Activated naive CD4-positive, alpha-beta T cell treated with anti-CD3 and anti-CD28 coated beads for 36 hours (primary cell): ENCODE measurements around the gene DPM1. TPM values are rescaled to one million over a fixed set of nuclear protein-coding genes. Genes with fewer than 3 reads are reported as not detected.
A peak's percentile ranks its signal among the peaks of the same experiment; 100 is the strongest.

Experiments used
- CTCF ChIA-PET: fragments of 350-600 bp; sonication (Branson Sonifier 250); formaldehyde crosslinking; loops from one replicate; lab custom pipeline; 2021; ENCODE audit warnings: antibody characterized with exemption; lab: Charles Lee
- DNase-seq: peaks from one replicate; pipeline ENCODE4 v3.0.0-alpha.2; 2020
- H3K27ac Mint-ChIP-seq: one replicate; pipeline ENCODE4 v1.8.0; 2021; ENCODE audit warnings: mild to moderate bottlenecking, mixed read lengths
- H3K27me3 Mint-ChIP-seq: one replicate; pipeline ENCODE4 v1.8.0; 2021; ENCODE audit warnings: low read depth, mixed read lengths
- H3K36me3 Mint-ChIP-seq: one replicate; pipeline ENCODE4 v1.8.0; 2021; ENCODE audit warnings: low read depth, mixed read lengths
- H3K4me1 Mint-ChIP-seq: one replicate; pipeline ENCODE4 v1.8.0; 2021; ENCODE audit warnings: low read depth, mixed read lengths
- H3K4me3 Mint-ChIP-seq: one replicate; pipeline ENCODE4 v1.8.0; 2021; ENCODE audit warnings: mild to moderate bottlenecking, moderate library complexity, mixed read lengths
- H3K9me3 Mint-ChIP-seq: one replicate; pipeline ENCODE4 v1.8.0; 2021; ENCODE audit warnings: mixed read lengths
- intact Hi-C: fragments of 100-400 bp; cut with micrococcal nuclease; formaldehyde crosslinking; loops from one replicate; pipeline ENCODE4 v1.15.1; 2023
- total RNA-seq, 2 experiments: library from RNA; stranded (reverse); gene quantifications; one replicate each; pipeline ENCODE4 v1.2.3, GENCODE V29; 2021

DPM1 gene
- 10 to 100 TPM; 64.8 to 66.1 TPM for total RNA-seq

DNA sequence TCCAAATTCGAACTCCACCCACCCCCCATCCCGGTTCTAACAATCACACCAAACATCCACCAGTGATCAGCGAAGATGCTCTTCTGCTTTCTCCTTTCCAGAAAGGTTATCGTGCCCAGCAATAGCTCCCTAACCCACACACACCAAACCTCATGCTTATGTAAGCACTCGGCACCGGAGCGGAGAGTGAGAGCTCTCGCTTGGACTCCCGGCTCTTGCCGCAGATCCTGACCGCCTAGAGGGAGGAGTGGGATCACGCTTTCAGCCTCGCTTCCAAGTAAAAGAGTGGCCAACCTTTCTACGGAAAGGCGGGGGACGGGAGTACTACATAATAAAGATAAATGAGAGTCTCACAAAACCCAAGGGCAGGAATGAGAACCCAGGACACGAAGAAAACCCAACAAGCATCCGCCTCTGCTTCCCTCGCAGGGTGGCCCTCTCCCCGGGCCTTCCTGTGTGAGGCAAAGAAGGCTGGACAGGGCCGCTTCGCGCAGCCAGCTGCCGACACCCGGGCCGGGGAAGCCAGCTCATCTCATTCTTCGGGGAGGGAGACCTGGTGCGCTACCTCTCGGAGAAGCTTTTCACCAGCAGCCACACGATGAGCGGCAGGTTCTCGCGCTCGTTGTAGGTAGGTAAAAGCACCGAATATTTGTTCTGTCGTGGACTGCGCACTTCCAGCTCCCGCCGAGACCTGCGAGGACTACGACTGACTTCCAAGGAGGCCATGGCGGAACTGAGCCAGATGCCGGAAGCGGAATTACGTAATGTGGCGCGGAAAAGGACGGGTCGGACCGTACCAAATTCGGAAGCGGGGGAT is at the start of gene DPM1:
Gene DPM1, minus strand, starts transcription at position 735 of the 817 bp plus-strand sequence. Its CDS starts 9 bp downstream, at position 726.
- H3K4me3 Mint-ChIP-seq = peak within 1 kb of the TSS; percentile 89
- CTCF ChIA-PET = interaction anchor here (0.7 to 3.1 kb wide), 8 partner anchors 18 to 168 kb away, joined by 3 to 23 read pairs (median 3); partner anchors contain the start of genes ADNP and BCAS4
- peak; percentile 93 for DNase-seq
- intact Hi-C loops = loop anchor here (1.0 kb wide), 3 partner anchors 27 to 164 kb away; partner anchors contain the start of gene ADNP
- H3K27ac Mint-ChIP-seq = peak within 1 kb of the TSS; percentile 99
- H3K36me3 Mint-ChIP-seq = peaks cover 11% of the 10 kb centered on the region
- no peaks in the 10 kb centered on the region for H3K9me3 Mint-ChIP-seq
- H3K4me1 Mint-ChIP-seq = peaks cover 62% of the 10 kb centered on the region
- no peaks in the 10 kb centered on the region for H3K27me3 Mint-ChIP-seq

DNA sequence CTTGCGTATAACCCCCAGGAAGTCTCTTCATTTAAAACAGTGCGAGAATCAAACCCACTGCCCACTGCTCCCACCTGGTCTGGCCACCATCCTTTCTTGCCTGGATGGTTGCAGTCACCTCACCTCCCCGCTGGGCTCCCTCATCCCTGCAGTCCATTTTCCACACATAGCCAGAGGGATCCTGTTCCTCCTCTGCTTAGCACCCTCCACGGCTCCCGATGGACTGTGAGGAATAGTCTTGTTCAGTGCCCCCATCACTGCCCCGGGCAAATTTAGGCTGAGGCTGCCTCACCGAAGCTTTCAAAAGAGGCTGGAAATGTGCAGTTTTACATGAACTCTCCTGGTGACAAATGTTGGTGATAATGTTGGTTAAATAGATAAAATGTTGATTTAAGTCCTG is 46.9 kb upstream of the DPM1 start:
- Mint-ChIP-seq H3K27me3 (peaks cover 15% of the 10 kb centered on the region), H3K9me3 (no peaks in the 10 kb centered on the region), H3K4me3 (no peak overlapping the region), H3K36me3 (no peaks in the 10 kb centered on the region), H3K27ac (no peak overlapping the region), H3K4me1 (no peaks in the 10 kb centered on the region)
- DNase-seq = no peak
- intact Hi-C loops = no loop called here
- CTCF ChIA-PET = interaction anchor here (0.6 to 0.8 kb wide), 3 partner anchors 10 to 157 kb away, joined by 3 to 5 read pairs (median 3); no protein-coding TSS in a partner anchor

DNA sequence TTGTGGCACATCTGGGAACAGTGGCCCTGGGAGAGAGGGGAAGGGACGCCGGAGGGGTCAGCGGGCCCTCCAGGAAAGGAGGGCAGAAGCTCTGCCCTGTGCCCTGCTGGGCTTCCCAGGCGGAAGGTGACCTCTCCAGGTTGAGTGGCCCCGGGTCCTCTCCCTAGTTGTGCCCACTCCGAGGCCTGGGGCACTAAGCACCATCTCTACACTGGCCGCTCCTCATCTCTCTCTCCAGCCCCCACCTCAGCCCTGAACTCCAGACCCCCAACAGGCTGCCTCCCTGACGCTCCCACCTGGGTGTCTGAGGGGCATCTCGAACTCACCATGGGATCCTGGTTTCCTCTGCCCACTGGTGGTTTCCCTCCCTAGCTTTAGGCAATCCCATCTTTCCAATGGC is 46.4 kb upstream of the DPM1 start:
- CTCF ChIA-PET = interaction anchor here (0.7 kb wide), 1 partner anchor 11 kb away, joined by 3 read pairs; no protein-coding TSS in a partner anchor
- peaks cover 17% of the 10 kb centered on the region for H3K27me3 Mint-ChIP-seq
- no peaks in the 10 kb centered on the region for H3K36me3 Mint-ChIP-seq
- no peaks in the 10 kb centered on the region for H3K9me3 Mint-ChIP-seq
- no peak for DNase-seq
- H3K27ac Mint-ChIP-seq = no peak overlapping the region
- intact Hi-C loops = no loop called here
- no peaks in the 10 kb centered on the region for H3K4me1 Mint-ChIP-seq
- H3K4me3 Mint-ChIP-seq = no peak overlapping the region

DNA sequence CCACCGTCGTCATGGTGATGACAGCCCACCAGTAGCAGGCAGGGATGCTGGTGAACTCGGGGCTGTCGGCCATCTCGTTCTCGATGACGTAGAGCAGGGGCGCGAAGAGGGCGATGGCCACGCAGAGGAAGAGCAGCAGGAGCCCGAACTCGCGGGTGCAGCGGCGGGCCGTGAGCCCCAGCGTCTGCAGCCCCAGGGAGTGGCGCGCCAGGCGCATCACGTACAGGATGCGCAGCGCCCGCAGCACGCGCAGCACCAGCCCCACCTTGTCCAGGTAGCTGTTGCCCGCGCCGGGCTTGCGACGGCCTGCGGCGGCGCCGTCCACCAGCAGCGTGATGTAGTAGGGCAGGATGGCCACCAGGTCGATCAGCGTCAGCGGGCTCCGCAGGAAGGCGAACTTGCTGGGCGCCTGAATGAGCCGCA is 46.0 kb upstream of the DPM1 start:
- intact Hi-C loops = no loop called here
- Mint-ChIP-seq H3K4me3 (no peak overlapping the region), H3K27ac (no peak overlapping the region), H3K36me3 (no peaks in the 10 kb centered on the region), H3K9me3 (no peaks in the 10 kb centered on the region), H3K27me3 (peaks cover 17% of the 10 kb centered on the region), H3K4me1 (no peaks in the 10 kb centered on the region)
- CTCF ChIA-PET = interaction anchor here (0.7 kb wide), 1 partner anchor 11 kb away, joined by 3 read pairs; no protein-coding TSS in a partner anchor
- no peak for DNase-seq

DNA sequence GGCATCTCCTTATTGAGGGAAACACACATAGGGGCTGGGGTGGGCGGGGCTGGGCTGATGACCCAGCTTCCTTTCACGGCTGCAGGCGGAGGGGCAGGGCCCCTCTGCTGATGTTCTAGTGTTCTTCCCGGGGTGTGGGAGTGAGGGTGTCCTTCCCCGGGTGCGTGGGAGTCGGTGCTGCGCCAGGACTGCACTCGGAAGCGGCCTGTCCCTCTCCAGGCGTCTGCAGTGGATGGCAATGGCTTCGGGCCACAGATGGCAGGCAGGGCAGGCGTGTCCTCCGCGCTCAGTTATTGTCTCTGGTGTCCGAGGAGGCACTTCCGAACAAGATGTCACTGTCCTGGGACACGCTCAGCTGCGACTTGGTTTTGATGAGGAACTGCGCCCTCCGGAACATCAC is 45.4 kb upstream of the DPM1 start:
- H3K27ac Mint-ChIP-seq = no peak overlapping the region
- H3K27me3 Mint-ChIP-seq = peaks cover 13% of the 10 kb centered on the region
- H3K36me3 Mint-ChIP-seq = no peaks in the 10 kb centered on the region
- no peaks in the 10 kb centered on the region for H3K9me3 Mint-ChIP-seq
- intact Hi-C loops = no loop called here
- H3K4me1 Mint-ChIP-seq = no peaks in the 10 kb centered on the region
- CTCF ChIA-PET = interaction anchor here (0.6 to 0.7 kb wide), 2 partner anchors 14 to 260 kb away, joined by 4 to 6 read pairs; no protein-coding TSS in a partner anchor
- no peak overlapping the region for H3K4me3 Mint-ChIP-seq
- no peak for DNase-seq

DNA sequence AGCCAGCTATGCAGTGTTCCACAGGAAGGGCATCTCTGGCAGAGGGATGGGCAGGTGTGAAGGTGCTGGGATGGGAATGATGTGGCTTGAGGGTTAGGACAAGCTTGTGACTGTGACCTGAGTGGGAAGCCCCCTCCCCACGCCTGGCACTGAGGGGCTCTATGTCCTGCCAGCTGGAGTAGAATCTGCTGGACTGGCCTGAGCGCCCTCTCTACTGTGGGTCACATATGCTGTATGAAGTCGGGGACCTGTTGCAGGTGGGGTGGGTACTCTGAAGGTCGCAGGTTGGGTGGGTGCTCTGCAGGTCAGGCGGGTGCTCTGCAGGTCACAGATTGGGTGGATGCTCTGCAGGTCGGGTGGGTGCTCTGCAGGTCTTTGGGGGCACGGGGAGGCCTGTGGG is 44.3 kb upstream of the DPM1 start:
- Mint-ChIP-seq H3K4me3 (no peak overlapping the region), H3K4me1 (no peaks in the 10 kb centered on the region), H3K36me3 (no peaks in the 10 kb centered on the region), H3K9me3 (no peaks in the 10 kb centered on the region), H3K27ac (no peak overlapping the region), H3K27me3 (peaks cover 13% of the 10 kb centered on the region)
- CTCF ChIA-PET = interaction anchor here (1.8 kb wide), 1 partner anchor 15 kb away, joined by 5 read pairs; no protein-coding TSS in a partner anchor
- DNase-seq = no peak
- intact Hi-C loops = no loop called here

DNA sequence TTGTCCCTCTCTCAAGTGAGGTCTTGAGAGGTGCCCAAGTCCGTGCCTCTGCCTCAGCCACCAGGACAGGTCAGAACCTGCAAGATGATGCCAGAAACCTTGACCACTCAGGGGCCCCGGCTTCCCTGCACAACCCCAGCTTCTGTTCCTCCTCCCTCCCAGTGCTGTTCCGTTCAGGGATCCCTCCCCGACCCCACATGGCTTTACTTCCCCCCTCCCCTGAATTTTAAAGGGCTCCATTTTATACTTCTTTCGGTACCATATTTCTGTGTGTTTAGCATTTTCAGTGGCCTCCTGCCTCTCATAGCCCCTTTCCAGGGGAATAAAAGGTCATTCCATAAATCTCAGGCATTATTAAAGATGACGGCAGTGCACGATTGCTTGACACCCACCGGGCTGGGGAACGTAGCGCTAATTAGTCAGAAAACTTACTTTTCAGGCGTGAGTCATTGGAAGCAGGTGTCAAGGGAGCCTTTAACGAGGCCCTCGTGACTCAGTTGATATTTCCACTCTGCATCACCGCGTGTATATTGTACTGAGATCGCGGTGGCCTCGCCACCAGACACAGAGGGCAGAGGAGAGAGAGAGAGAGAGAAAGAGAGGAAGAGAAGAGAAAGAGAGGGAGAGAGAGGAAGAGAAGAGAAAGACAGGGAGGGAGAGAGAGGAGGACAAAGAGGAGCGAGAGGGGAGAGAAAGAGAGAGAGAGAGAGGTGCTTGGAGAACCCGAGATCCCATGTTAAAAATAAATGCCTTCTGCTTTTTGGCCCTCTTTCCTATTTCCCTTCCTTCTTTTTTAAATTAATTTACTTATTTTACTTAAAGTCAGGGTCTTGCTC is 43.3 kb upstream of the DPM1 start:
- CTCF ChIA-PET = interaction anchor here (1.8 kb wide), 1 partner anchor 14 kb away, joined by 5 read pairs; no protein-coding TSS in a partner anchor
- Mint-ChIP-seq H3K27me3 (peaks cover 13% of the 10 kb centered on the region), H3K4me1 (no peaks in the 10 kb centered on the region), H3K36me3 (no peaks in the 10 kb centered on the region), H3K9me3 (no peaks in the 10 kb centered on the region), H3K27ac (no peak overlapping the region), H3K4me3 (no peak overlapping the region)
- intact Hi-C loops = no loop called here
- no peak for DNase-seq

DNA sequence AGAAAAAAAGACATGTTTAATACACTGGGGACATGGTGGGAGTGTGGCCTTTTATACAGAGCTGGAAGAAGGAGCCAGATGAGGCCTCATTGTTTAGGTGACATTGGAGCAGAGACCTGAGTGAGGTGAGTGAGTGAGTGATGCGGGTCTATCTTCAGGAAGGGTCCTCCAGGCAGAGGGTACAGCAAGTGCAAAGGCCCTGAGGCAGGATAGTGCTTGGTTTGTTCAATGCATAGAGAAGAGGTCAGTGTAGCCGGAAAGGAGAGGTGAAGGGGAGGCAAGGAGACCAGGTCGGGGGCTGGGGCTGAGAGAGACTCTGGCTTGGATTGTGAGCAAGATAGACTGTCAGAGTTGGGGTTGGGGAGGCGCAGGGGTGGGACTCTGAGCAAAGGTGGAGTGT is 41.0 kb upstream of the DPM1 start:
- Mint-ChIP-seq H3K4me3 (no peak overlapping the region), H3K27me3 (peaks cover 13% of the 10 kb centered on the region), H3K36me3 (no peaks in the 10 kb centered on the region), H3K9me3 (no peaks in the 10 kb centered on the region), H3K4me1 (no peaks in the 10 kb centered on the region), H3K27ac (no peak overlapping the region)
- CTCF ChIA-PET = interaction anchor here (0.9 kb wide), 1 partner anchor 12 kb away, joined by 4 read pairs; no protein-coding TSS in a partner anchor
- DNase-seq = no peak
- intact Hi-C loops = no loop called here

DNA sequence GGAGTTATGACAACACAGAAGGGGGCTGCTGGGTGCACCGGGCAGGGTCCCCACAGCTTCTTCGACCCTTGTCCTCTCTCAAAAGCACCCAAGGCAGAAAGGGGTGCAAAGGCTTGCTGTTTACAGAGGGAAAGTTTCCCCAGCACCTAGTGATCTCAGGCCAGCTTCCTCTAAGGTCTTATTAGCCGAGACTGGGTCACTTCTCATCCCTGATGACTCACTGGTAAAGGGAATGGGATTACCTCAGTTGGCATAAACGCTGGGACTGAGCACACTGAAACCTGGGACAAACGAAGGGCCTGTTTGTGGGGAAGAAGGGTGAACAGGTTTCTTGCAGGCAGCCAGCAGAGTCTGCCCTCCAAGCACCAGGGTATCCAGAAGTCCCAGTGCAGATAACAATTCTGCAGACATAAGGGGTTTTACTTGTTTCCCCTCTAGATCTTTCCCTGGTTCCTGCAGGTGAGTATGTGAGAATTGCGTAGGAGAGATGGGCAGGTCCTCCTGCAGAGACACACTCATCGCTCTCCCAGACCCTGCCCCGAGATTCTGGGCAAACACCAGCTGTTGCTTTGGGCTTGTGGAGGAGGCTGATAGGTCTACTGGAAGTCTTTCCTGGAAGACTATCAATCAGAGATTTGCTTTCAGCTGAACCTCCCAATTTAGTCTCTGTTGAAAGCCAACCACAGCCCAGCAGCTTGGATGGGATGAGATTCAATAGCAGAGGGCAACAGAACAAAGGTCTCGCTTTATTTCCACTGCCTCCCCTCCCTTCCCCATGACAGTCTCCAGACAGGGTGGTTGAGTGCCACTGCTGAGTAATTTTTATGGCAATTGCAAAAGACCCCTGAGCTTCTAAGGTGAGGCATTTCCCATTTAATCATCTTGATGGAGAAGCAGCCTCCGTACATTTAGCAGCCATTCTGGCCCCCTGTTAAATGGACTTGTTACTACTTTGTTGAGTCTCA is 38.9 kb upstream of the DPM1 start:
- Mint-ChIP-seq H3K27ac (no peak overlapping the region), H3K4me1 (no peaks in the 10 kb centered on the region), H3K36me3 (no peaks in the 10 kb centered on the region), H3K9me3 (no peaks in the 10 kb centered on the region), H3K4me3 (no peak overlapping the region), H3K27me3 (peaks cover 10% of the 10 kb centered on the region)
- CTCF ChIA-PET = interaction anchor here (0.6 to 16.8 kb wide), 8 partner anchors 8 to 329 kb away, joined by 3 to 211 read pairs (median 4); no protein-coding TSS in a partner anchor
- DNase-seq = no peak
- intact Hi-C loops = no loop called here

DNA sequence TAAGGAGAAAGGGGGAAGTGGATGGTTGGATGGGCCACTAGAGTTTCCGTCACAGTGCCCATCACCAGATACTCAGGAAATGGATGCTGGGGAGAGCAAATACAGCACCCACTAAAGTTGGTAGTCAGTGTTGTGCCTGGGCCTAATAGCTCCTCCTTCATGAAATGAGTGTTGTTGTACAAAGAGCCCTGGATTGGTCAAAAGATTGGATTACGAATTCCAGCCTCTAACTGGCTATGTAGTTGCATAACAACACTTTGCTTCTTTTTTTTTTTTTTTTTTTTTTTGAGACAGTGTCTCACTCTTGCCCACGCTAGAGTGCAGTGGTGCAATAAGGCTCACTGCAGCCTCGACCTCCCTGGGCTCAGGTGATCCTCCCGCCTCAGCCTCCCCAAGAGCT is 37.2 kb upstream of the DPM1 start:
- Mint-ChIP-seq H3K4me1 (no peaks in the 10 kb centered on the region), H3K27ac (no peak overlapping the region), H3K27me3 (peaks cover 2% of the 10 kb centered on the region), H3K4me3 (no peak overlapping the region), H3K9me3 (no peaks in the 10 kb centered on the region), H3K36me3 (no peaks in the 10 kb centered on the region)
- CTCF ChIA-PET = interaction anchor here (0.6 to 16.8 kb wide), 5 partner anchors 11 to 365 kb away, joined by 3 to 211 read pairs (median 3); no protein-coding TSS in a partner anchor
- intact Hi-C loops = no loop called here
- DNase-seq = no peak

DNA sequence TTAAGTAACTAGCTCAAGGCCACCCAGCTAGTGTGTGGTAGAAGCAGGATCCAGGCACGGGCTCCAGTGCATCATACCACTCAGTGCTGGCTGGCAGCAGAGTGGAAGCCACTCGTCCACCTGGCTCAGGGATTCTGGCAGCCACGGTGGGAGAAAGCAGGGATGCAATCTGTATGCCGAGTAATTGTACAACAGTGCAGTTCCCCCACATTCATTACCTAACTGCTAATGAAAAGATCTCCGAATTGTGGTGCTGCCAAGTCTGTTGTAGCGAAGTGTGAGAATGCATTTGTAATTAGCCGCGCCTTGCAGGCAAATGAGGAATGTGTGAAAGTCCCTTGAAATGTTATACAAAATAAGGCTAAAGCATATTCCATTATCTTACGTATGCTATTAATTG is 35.5 kb upstream of the DPM1 start:
- no peaks in the 10 kb centered on the region for H3K27me3 Mint-ChIP-seq
- CTCF ChIA-PET = interaction anchor here (0.6 to 16.8 kb wide), 6 partner anchors 76 to 335 kb away, joined by 3 to 211 read pairs (median 4); no protein-coding TSS in a partner anchor
- H3K4me3 Mint-ChIP-seq = no peak overlapping the region
- no peak for DNase-seq
- no peak overlapping the region for H3K27ac Mint-ChIP-seq
- intact Hi-C loops = no loop called here
- H3K9me3 Mint-ChIP-seq = no peaks in the 10 kb centered on the region
- no peaks in the 10 kb centered on the region for H3K36me3 Mint-ChIP-seq
- no peaks in the 10 kb centered on the region for H3K4me1 Mint-ChIP-seq
